MM.1S (cell line): ENCODE measurements around the gene PTS.

Experiments used
- DNase-seq: peaks from one replicate; pipeline ENCODE4 v3.0.0-alpha.2; 2015
- H2AFZ ChIP-seq: fragments of 300-600 bp; sonication (generic); 2 replicates; pipeline ENCODE4 v1.6.0; 2016; ENCODE audit warnings: antibody characterized with exemption, low read length
- H3F3A ChIP-seq: fragments of 300-600 bp; sonication (generic); 2 replicates; pipeline ENCODE4 v1.6.1; 2016; ENCODE audit warnings: mild to moderate bottlenecking, antibody characterized with exemption, low read length, moderate library complexity, mixed read lengths; ENCODE audit not compliant: insufficient read depth
- H3K27ac ChIP-seq: fragments of 300-600 bp; sonication (generic); 2 replicates; pipeline ENCODE4 v1.5.1; 2016; ENCODE audit warnings: mild to moderate bottlenecking, low read length
- H3K27me3 ChIP-seq: fragments of 300-600 bp; sonication (generic); replicated peaks from 2 replicates; pipeline ENCODE4 v1.6.0; 2016; ENCODE audit warnings: low read length; ENCODE audit not compliant: insufficient read depth
- H3K36me3 ChIP-seq: fragments of 300-600 bp; sonication (generic); replicated peaks from 2 replicates; pipeline ENCODE4 v1.6.1; 2016; ENCODE audit warnings: mild to moderate bottlenecking, low read length, mixed read lengths; ENCODE audit not compliant: insufficient read depth
- H3K4me1 ChIP-seq: fragments of 300-600 bp; sonication (generic); 2 replicates; pipeline ENCODE4 v1.6.1; 2016; ENCODE audit warnings: low read length, mixed read lengths
- H3K4me2 ChIP-seq: fragments of 300-600 bp; sonication (generic); 2 replicates; pipeline ENCODE4 v1.6.0; 2016; ENCODE audit warnings: low read depth, low read length
- H3K4me3 ChIP-seq: fragments of 300-600 bp; sonication (generic); 2 replicates; pipeline ENCODE4 v1.5.1; 2016; ENCODE audit warnings: low read length, mixed read lengths
- H3K79me2 ChIP-seq: fragments of 300-600 bp; sonication (generic); 2 replicates; pipeline ENCODE4 v1.6.1; 2016; ENCODE audit warnings: mixed run types, low read length, mixed read lengths
- H3K9ac ChIP-seq: fragments of 300-600 bp; sonication (generic); 2 replicates; pipeline ENCODE4 v1.6.1; 2016; ENCODE audit warnings: low read length, mixed read lengths
- H3K9me2 ChIP-seq: fragments of 300-600 bp; sonication (generic); replicated peaks from 2 replicates; pipeline ENCODE4 v1.6.1; 2016; ENCODE audit warnings: mild to moderate bottlenecking, low read length, mixed read lengths; ENCODE audit not compliant: insufficient read depth
- H3K9me3 ChIP-seq: fragments of 300-600 bp; sonication (generic); replicated peaks from 2 replicates; pipeline ENCODE4 v1.6.1; 2016; ENCODE audit warnings: mild to moderate bottlenecking, low read length, mixed read lengths; ENCODE audit not compliant: insufficient read depth
- H4K20me1 ChIP-seq: fragments of 300-600 bp; sonication (generic); 2 replicates; pipeline ENCODE4 v1.6.1; 2016; ENCODE audit warnings: mild to moderate bottlenecking, low read length, moderate library complexity, mixed read lengths; ENCODE audit not compliant: insufficient read depth
- CTCF ChIP-seq: fragments of 300-600 bp; sonication (generic); IDR thresholded peaks from 2 replicates; pipeline ENCODE4 v1.5.1; 2016; ENCODE audit warnings: antibody characterized with exemption, low read length, mixed read lengths
- EZH2 ChIP-seq: fragments of 300-600 bp; sonication (generic); optimal IDR thresholded peaks from 2 replicates; pipeline ENCODE3; 2017; ENCODE audit warnings: low read depth, mild to moderate bottlenecking, antibody characterized with exemption, low read length, mixed read lengths
- EZH2phosphoT487 ChIP-seq: fragments of 300-600 bp; sonication (generic); IDR thresholded peaks from 2 replicates; pipeline ENCODE4 v1.6.1; 2018; ENCODE audit warnings: antibody characterized with exemption, low read length

PTS gene

GRCh38 chr11:112255067-112255720 lies 29.0 kb downstream of the PTS start:
- no peaks in the 10 kb centered on the region for H3K9me2 ChIP-seq
- no peaks in the 10 kb centered on the region for H3K27me3 ChIP-seq
- H3F3A ChIP-seq: no peaks in the 10 kb centered on the region
- H3K36me3 ChIP-seq: no peaks in the 10 kb centered on the region
- no peaks in the 10 kb centered on the region for H3K79me2 ChIP-seq
- no peak for TF ChIP-seq EZH2
- TF ChIP-seq CTCF: no peak
- no peak for TF ChIP-seq EZH2phosphoT487
- no peaks in the 10 kb centered on the region for H4K20me1 ChIP-seq
- H3K4me2 ChIP-seq: no peak overlapping the region
- H3K9ac ChIP-seq: no peak overlapping the region
- DNase-seq: no peak
- H3K4me1 ChIP-seq: no peaks in the 10 kb centered on the region
- H3K27ac ChIP-seq: no peak overlapping the region
- H3K4me3 ChIP-seq: no peak overlapping the region
- no peak overlapping the region for H2AFZ ChIP-seq
- no peaks in the 10 kb centered on the region for H3K9me3 ChIP-seq

- H3K27ac ChIP-seq: no peak within 1 kb of the TSS
- H3K36me3 ChIP-seq: no peaks in the 10 kb centered on the region
- no peaks in the 10 kb centered on the region for H3K79me2 ChIP-seq
- H3F3A ChIP-seq: no peaks in the 10 kb centered on the region
- H3K4me1 ChIP-seq: no peaks in the 10 kb centered on the region
- no peaks in the 10 kb centered on the region for H3K9me2 ChIP-seq
- H3K9me3 ChIP-seq: no peaks in the 10 kb centered on the region
- H3K4me3 ChIP-seq: no peak within 1 kb of the TSS
- TF ChIP-seq CTCF (no peak), EZH2 (no peak), EZH2phosphoT487 (no peak)
- H2AFZ ChIP-seq: no peak within 1 kb of the TSS
- DNase-seq: no peak
- H3K4me2 ChIP-seq: no peak within 1 kb of the TSS
- H3K9ac ChIP-seq: no peak within 1 kb of the TSS
- H3K27me3 ChIP-seq: no peaks in the 10 kb centered on the region
- no peaks in the 10 kb centered on the region for H4K20me1 ChIP-seq
Measured at GRCh38 chr11:112260490-112260889, 34.3 kb downstream of the PTS start, which contains the start of gene PLET1. TSS of gene PLET1 (minus strand) at chr11:112260860. CDS start at chr11:112260589, 271 bp downstream.

GRCh38 chr11:112265659-112266409 lies 39.6 kb downstream of the PTS start:
- Histone ChIP-seq H3K4me2 (no peak overlapping the region), H3K4me1 (no peaks in the 10 kb centered on the region), H4K20me1 (no peaks in the 10 kb centered on the region), H3K9ac (no peak overlapping the region), H3F3A (no peaks in the 10 kb centered on the region), H3K79me2 (no peaks in the 10 kb centered on the region), H3K9me3 (no peaks in the 10 kb centered on the region), H2AFZ (no peak overlapping the region), H3K4me3 (no peak overlapping the region), H3K27me3 (no peaks in the 10 kb centered on the region), H3K27ac (no peak overlapping the region), H3K36me3 (no peaks in the 10 kb centered on the region), H3K9me2 (no peaks in the 10 kb centered on the region)
- TF ChIP-seq EZH2phosphoT487 (no peak), CTCF (no peak)
- no peak for DNase-seq
